PC-9 (cell line): ENCODE results near the gene ZNF646. TPM values are rescaled to one million over a fixed set of nuclear protein-coding genes. Genes with fewer than 3 reads are reported as not detected.
A peak's percentile ranks its signal among the peaks of the same experiment; 100 is the strongest.

Source experiments
- BruUV-seq: library from RNA; stranded (reverse); fragments of 400-500 nt; replicated peaks from 2 replicates; lab custom pipeline; 2021; lab: Mats Ljungman, UMichigan
- CTCF ChIA-PET: fragments of 300-600 bp; sonication (Branson Sonifier 250); formaldehyde crosslinking; loops from one replicate; lab custom pipeline; 2022; ENCODE audit warnings: antibody characterized with exemption; lab: Charles Lee
- POLR2A ChIA-PET: fragments of 300-600 bp; sonication (Branson Sonifier 250); formaldehyde crosslinking; loops from one replicate; lab custom pipeline; 2022; ENCODE audit warnings: antibody characterized with exemption; ENCODE audit not compliant: unreplicated experiment; lab: Charles Lee
- DNase-seq, 2 experiments: peaks; one replicate each; pipeline versions ENCODE4 v3.0.0 to v3.0.0-alpha.2; 2015 to 2022; ENCODE audit warnings: mixed read lengths in 1 of 2
- H2AFZ ChIP-seq: fragments of 200-600 bp; sonication (generic); 2 replicates; pipeline ENCODE4 v1.8.1; 2017; ENCODE audit warnings: antibody characterized with exemption
- H3F3A ChIP-seq: fragments of 200-600 bp; sonication (generic); 2 replicates; pipeline ENCODE4 v1.8.1; 2017; ENCODE audit warnings: antibody characterized with exemption, mild to moderate bottlenecking, low read depth; ENCODE audit not compliant: insufficient read depth
- H3K27ac ChIP-seq: fragments of 200-600 bp; sonication (generic); 2 replicates; pipeline ENCODE4 v1.6.1; 2016; ENCODE audit warnings: mixed run types
- H3K27me3 ChIP-seq: fragments of 200-600 bp; sonication (generic); 2 replicates; pipeline ENCODE4 v1.6.1; 2016; ENCODE audit warnings: low read depth, mixed run types; ENCODE audit not compliant: insufficient read depth
- H3K36me3 ChIP-seq: fragments of 200-600 bp; sonication (generic); 2 replicates; pipeline ENCODE4 v1.6.1; 2016; ENCODE audit warnings: low read depth, mixed run types
- H3K4me1 ChIP-seq: fragments of 200-600 bp; sonication (generic); replicated peaks from 2 replicates; pipeline ENCODE4 v1.6.1; 2016; ENCODE audit warnings: mixed run types; ENCODE audit not compliant: insufficient read depth
- H3K4me2 ChIP-seq: fragments of 200-600 bp; sonication (generic); 2 replicates; pipeline ENCODE4 v1.6.1; 2017; ENCODE audit warnings: mixed run types
- H3K4me3 ChIP-seq: fragments of 200-600 bp; sonication (generic); 2 replicates; pipeline ENCODE4 v1.6.1; 2016; ENCODE audit warnings: mixed run types
- H3K79me2 ChIP-seq: fragments of 200-600 bp; sonication (generic); 2 replicates; pipeline ENCODE4 v1.6.1; 2017; ENCODE audit warnings: low read depth, mixed run types
- H3K9me2 ChIP-seq: fragments of 200-600 bp; sonication (generic); 2 replicates; pipeline ENCODE4 v1.8.1; 2017; ENCODE audit warnings: mild to moderate bottlenecking; ENCODE audit not compliant: insufficient read depth
- H3K9me3 ChIP-seq: fragments of 200-600 bp; sonication (generic); 2 replicates; pipeline ENCODE4 v1.8.1; 2016; ENCODE audit warnings: low read depth; ENCODE audit not compliant: insufficient read depth
- H4K20me1 ChIP-seq: fragments of 200-600 bp; sonication (generic); 2 replicates; pipeline ENCODE4 v1.8.1; 2017; ENCODE audit not compliant: insufficient read depth
- CTCF ChIP-seq: fragments of 200-600 bp; sonication (generic); conservative IDR thresholded peaks from 2 replicates; pipeline ENCODE4 v1.6.1; 2017; ENCODE audit warnings: mixed run types, antibody characterized with exemption, mild to moderate bottlenecking, moderate library complexity
- EZH2 ChIP-seq: fragments of 200-600 bp; sonication (generic); IDR thresholded peaks from 2 replicates; pipeline ENCODE4 v1.8.0; 2017; ENCODE audit warnings: antibody characterized with exemption, low read depth
- intact Hi-C: fragments of 100-400 bp; cut with micrococcal nuclease; formaldehyde crosslinking; loops from one replicate; pipeline ENCODE4 v1.10.0; 2022; ENCODE audit not compliant: unreplicated experiment
- total RNA-seq: library from RNA; stranded (reverse); gene quantifications from 2 replicates; pipeline ENCODE4 v1.2.3, GENCODE V29; 2021

Gene ZNF646
- total RNA-seq, 1 experiment from 2014 or later: 25.4 TPM

- POLR2A ChIA-PET: no interaction called here
- CTCF ChIA-PET: interaction anchor here (0.5 kb wide), 1 partner anchor 64 kb away, joined by 4 read pairs; no protein-coding TSS in a partner anchor
- Histone ChIP-seq H3K4me1 (peaks cover 12% of the 10 kb centered on the region), H3K4me2 (peak overlapping the region; percentile 97; the same call in 1 of the 2 replicates), H3K9me2 (no peaks in the 10 kb centered on the region), H4K20me1 (peaks cover 9% of the 10 kb centered on the region), H3K79me2 (peaks cover 19% of the 10 kb centered on the region), H3K36me3 (no peaks in the 10 kb centered on the region), H3K27me3 (no peaks in the 10 kb centered on the region), H3K27ac (no peak overlapping the region), H3F3A (peaks cover 15% of the 10 kb centered on the region; the same call in 1 of the 2 replicates), H3K9me3 (no peaks in the 10 kb centered on the region), H2AFZ (no peak overlapping the region), H3K4me3 (no peak overlapping the region)
- BruUV-seq: no TSS peak
- TF ChIP-seq EZH2 (no peak), CTCF (no peak)
- DNase-seq: no peak
- intact Hi-C loops: no loop called here
Measured at GRCh38 chr16:31031276-31031675, 42.9 kb upstream of the ZNF646 start.

GRCh38 chr16:31032736-31033708 is 41.2 kb upstream of the ZNF646 start, which contains the start of gene STX4:
Gene STX4, plus strand, starts transcription at chr16:31033558. Its CDS starts 248 bp downstream, at chr16:31033806.
- ChIA-PET CTCF (interaction anchor here (0.6 kb wide), 1 partner anchor 354 kb away, joined by 3 read pairs; no protein-coding TSS in a partner anchor), POLR2A (interaction anchor here (0.6 to 0.7 kb wide), 5 partner anchors 11 to 117 kb away, joined by 3 to 7 read pairs (median 4); partner anchors contain the start of gene KAT8)
- TSS peak; percentile 51 for BruUV-seq
- Histone ChIP-seq H3K9me3 (no peaks in the 10 kb centered on the region), H3K4me1 (peaks cover 12% of the 10 kb centered on the region), H2AFZ (peak within 1 kb of the TSS; percentile 98), H3K9me2 (no peaks in the 10 kb centered on the region), H3K4me2 (peak within 1 kb of the TSS; percentile 97), H3K36me3 (no peaks in the 10 kb centered on the region), H3K4me3 (peak within 1 kb of the TSS; percentile 87), H4K20me1 (peaks cover 9% of the 10 kb centered on the region), H3K27me3 (no peaks in the 10 kb centered on the region), H3K79me2 (peaks cover 19% of the 10 kb centered on the region), H3F3A (peaks cover 12% of the 10 kb centered on the region; the same call in 1 of the 2 replicates), H3K27ac (peak within 1 kb of the TSS; percentile 62)
- TF ChIP-seq CTCF: no peak
- TF ChIP-seq EZH2: no peak
- peak; percentile 93 to 99 for DNase-seq
- intact Hi-C loops: loop anchor here (1.0 to 2.0 kb wide), 7 partner anchors 36 to 374 kb away; partner anchors contain the start of genes FBRS, HSD3B7, KAT8 and VKORC1
